Measurements from ENCODE around the gene GPR18. TPM values are rescaled to one million over a fixed set of nuclear protein-coding genes. Genes with fewer than 3 reads are reported as not detected.

GPR18 gene
- total RNA-seq, 1 donor from 2014 or later = not detected

- Histone ChIP-seq H3K4me3 (ENCODE audit: low read depth, low read length) (no peak overlapping the region), H3K27me3 (ENCODE audit: control insufficient read depth, insufficient read depth, low read length) (no peaks in the 10 kb centered on the region), H3K36me3 (ENCODE audit: control insufficient read depth, insufficient read depth, low read length) (no peaks in the 10 kb centered on the region)
- TF ChIP-seq, protein P1, sequence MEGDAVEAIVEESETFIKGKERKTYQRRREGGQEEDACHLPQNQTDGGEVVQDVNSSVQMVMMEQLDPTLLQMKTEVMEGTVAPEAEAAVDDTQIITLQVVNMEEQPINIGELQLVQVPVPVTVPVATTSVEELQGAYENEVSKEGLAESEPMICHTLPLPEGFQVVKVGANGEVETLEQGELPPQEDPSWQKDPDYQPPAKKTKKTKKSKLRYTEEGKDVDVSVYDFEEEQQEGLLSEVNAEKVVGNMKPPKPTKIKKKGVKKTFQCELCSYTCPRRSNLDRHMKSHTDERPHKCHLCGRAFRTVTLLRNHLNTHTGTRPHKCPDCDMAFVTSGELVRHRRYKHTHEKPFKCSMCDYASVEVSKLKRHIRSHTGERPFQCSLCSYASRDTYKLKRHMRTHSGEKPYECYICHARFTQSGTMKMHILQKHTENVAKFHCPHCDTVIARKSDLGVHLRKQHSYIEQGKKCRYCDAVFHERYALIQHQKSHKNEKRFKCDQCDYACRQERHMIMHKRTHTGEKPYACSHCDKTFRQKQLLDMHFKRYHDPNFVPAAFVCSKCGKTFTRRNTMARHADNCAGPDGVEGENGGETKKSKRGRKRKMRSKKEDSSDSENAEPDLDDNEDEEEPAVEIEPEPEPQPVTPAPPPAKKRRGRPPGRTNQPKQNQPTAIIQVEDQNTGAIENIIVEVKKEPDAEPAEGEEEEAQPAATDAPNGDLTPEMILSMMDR (IDR thresholded peaks at IDR 0.05; ENCODE audit: insufficient read depth, low read length, poor library complexity, severe bottlenecking) = no peak
- DNase-seq (ENCODE audit: low read depth) = no peak
Observed at GRCh38 chr13:99227331-99227900, 30.8 kb downstream of the GPR18 start.

GRCh38 chr13:99226513-99226912 lies 31.7 kb downstream of the GPR18 start:
- no peak for DNase-seq (ENCODE audit: low read depth)
- Histone ChIP-seq H3K36me3 (ENCODE audit: control insufficient read depth, insufficient read depth, low read length) (no peaks in the 10 kb centered on the region), H3K27me3 (ENCODE audit: control insufficient read depth, insufficient read depth, low read length) (no peaks in the 10 kb centered on the region), H3K4me3 (ENCODE audit: low read depth, low read length) (no peak overlapping the region)
- TF ChIP-seq, protein P1 (IDR thresholded peaks at IDR 0.05; ENCODE audit: insufficient read depth, low read length, poor library complexity, severe bottlenecking) = no peak

- no peak for DNase-seq (ENCODE audit: low read depth)
- H3K4me3 ChIP-seq (ENCODE audit: low read depth, low read length) = no peak overlapping the region
- TF ChIP-seq, protein P1 (IDR thresholded peaks at IDR 0.05; ENCODE audit: insufficient read depth, low read length, poor library complexity, severe bottlenecking) = no peak
- no peaks in the 10 kb centered on the region for H3K27me3 ChIP-seq (ENCODE audit: control insufficient read depth, insufficient read depth, low read length)
- H3K36me3 ChIP-seq (ENCODE audit: control insufficient read depth, insufficient read depth, low read length) = no peaks in the 10 kb centered on the region
Observed at GRCh38 chr13:99225078-99225477, 33.1 kb downstream of the GPR18 start.

- DNase-seq (ENCODE audit: low read depth) = no peak
- TF ChIP-seq, protein P1 (IDR thresholded peaks at IDR 0.05; ENCODE audit: insufficient read depth, low read length, poor library complexity, severe bottlenecking) = no peak
- Histone ChIP-seq H3K4me3 (ENCODE audit: low read depth, low read length) (no peak overlapping the region), H3K36me3 (ENCODE audit: control insufficient read depth, insufficient read depth, low read length) (no peaks in the 10 kb centered on the region), H3K27me3 (ENCODE audit: control insufficient read depth, insufficient read depth, low read length) (no peaks in the 10 kb centered on the region)
Observed at GRCh38 chr13:99224021-99224420, 34.2 kb downstream of the GPR18 start.

- Histone ChIP-seq H3K36me3 (ENCODE audit: control insufficient read depth, insufficient read depth, low read length) (no peaks in the 10 kb centered on the region), H3K4me3 (ENCODE audit: low read depth, low read length) (no peak overlapping the region), H3K27me3 (ENCODE audit: control insufficient read depth, insufficient read depth, low read length) (no peaks in the 10 kb centered on the region)
- TF ChIP-seq, protein P1 (IDR thresholded peaks at IDR 0.05; ENCODE audit: insufficient read depth, low read length, poor library complexity, severe bottlenecking) = no peak
- no peak for DNase-seq (ENCODE audit: low read depth)
Observed at GRCh38 chr13:99223587-99223986, 34.6 kb downstream of the GPR18 start.

GRCh38 chr13:99221567-99222239 lies 36.5 kb downstream of the GPR18 start:
- H3K4me3 ChIP-seq (ENCODE audit: low read depth, low read length) = no peak overlapping the region
- H3K36me3 ChIP-seq (ENCODE audit: control insufficient read depth, insufficient read depth, low read length) = no peaks in the 10 kb centered on the region
- TF ChIP-seq, protein P1 (IDR thresholded peaks at IDR 0.05; ENCODE audit: insufficient read depth, low read length, poor library complexity, severe bottlenecking) = no peak
- no peaks in the 10 kb centered on the region for H3K27me3 ChIP-seq (ENCODE audit: control insufficient read depth, insufficient read depth, low read length)
- DNase-seq (ENCODE audit: low read depth) = no peak
